GM21825 (cell line): Measurements from ENCODE around the gene RECK.
"Not testable (repeated sequence)": the region's sequence is repeated elsewhere in the genome, so short reads cannot be mapped to it uniquely, and the experiment has no call there.

Source experiments
- ATAC-seq: cut with Tn5 transposase; IDR thresholded peaks from one replicate; pipeline ENCODE4 v1.9.1; 2021; ENCODE audit warnings: mild to moderate bottlenecking, moderate library complexity; ENCODE audit not compliant: unreplicated experiment

RECK gene

DNA sequence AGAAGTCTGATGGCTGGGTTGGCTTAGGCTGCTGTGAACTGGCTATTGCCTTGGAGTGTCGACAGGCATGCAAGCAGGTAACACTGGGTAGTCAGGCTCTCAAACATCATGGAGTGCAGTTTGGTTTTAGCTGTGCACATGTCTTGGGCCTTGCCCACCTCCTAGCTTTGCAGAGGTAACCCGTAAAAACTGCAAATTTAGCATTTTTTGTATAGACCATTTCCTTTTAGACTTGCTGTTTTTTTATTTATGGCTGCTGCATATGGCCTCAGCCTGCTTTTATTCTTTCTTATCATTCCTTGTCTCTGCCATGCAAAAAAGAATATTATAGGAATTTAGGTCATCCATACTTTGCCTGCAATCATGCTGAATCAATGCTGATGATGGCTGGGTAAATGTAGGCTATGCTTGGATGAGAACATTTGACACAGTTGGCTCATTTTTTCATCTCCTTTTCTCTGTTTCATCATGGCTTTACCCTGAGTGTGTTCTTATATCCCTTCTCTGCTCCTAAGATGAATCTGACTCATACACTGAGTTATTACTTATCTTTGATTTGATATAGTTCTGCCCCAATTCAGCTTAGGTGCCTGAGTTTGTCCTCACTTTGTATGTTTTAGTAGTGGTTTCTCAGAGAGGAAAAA lies 27.2 kb downstream of the RECK start:
- ATAC-seq, result no peak

DNA sequence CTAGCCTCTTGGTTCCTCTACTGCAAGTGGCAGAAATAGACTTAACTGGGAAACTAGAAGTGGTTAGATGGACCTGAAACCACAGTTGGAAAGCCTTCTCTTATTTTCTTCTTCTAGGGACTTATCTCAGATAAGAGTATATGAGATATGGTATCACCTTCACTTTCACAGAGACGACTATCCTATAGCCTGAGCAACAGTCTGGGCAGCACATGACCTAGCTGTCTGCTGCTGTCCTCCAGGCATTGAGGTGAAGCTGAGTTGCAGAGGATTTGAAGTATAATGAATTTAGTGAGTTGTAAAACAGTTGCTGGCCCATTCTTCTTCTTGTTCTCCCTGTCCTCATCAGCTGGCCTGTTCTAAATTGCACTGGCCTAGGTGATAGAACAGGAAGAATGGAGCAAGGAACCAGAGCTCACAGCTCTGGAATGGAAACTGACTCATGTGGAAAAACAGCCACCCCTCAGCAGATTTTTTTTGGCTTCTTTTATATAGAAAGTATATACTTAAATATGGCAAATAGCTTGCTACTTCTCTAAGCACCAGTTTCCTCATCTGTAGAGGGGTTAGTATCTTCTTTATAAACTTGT lies 27.8 kb downstream of the RECK start:
- no peak for ATAC-seq

DNA sequence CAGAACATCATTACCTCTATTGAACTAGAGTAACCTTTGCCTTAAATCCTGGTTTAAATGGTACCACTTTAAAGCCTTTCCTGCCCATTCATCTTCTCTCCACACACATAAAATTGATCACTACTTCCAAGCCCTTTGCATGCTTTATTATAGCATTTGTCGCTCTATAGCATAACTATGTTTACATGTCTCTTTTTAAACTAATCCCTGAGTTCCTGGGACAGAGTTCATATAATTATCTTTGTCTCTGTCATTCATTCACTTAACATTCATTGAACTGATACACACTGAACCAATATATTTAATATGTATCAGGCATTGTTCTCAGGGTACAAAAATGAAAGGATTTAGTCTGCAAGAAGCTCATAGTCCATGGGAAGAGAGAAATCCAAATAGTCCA lies 37.3 kb downstream of the RECK start:
- no peak for ATAC-seq

DNA sequence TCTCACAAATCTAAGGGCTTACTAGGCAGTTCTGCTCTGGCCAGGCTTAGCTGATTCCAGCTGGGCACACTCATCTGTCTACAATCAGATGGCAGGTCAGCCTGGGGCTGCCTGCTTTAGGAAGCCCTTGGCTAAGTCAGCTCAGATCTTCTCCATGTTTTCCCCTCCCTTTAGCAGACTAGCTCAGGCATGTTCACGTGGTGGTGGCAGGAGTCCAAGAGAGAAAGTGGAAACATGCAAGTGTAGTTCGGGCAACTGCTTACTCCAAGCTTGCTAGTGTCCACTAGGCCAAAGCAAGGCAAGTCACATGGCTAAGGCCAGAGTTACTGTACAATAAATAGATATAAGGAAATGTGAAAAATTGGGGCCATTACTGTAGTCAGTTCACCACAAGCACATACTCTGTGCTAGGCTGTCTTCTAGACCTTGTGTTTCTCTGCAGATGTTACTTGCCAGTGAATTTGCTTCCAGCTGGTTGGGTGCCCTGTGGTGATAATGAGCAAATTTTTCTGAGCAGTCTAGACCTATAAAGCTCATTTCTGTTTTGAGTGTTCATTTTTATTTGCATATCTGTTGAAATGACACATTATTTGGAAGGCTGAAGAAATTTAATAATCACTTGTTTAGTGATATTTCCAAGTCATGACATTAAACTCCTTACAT lies 38.3 kb downstream of the RECK start:
- no peak for ATAC-seq

DNA sequence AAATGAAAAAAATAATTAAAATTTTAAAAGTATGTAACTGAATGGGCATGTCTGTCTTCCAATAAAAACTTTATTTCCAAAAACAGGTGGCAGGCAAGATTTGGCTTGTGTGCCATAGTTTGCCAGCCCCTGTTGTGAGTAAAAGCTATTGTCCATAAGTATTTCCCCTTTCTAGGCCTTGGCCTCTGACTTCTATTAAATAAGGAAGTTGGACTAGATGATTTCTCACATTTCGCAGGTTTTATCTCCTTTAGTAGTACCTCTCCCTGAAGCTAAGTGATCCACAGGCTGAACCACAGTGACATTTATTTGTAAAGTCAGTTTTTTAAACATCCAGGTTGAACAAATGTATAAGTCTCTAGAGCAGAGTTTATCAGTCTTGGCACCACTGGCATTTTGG lies 41.3 kb downstream of the RECK start:
- no peak for ATAC-seq

DNA sequence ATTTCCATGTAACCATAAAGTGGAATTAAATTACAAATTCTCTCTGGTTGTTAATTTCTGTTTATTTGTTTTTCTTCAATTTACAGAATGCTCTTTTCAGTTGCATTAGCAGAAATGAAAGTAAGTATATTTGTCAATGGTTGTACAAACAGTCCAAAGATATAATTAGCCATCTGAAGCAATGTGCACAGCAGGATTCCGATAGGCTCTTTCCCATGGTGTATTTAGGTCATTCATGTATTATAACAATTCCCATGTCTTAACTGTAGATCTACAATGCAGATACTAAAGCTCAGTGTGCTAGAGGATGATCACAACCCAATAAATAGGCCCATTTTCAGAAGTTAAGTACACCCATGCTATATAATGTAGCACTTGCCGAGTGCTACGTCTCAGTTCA lies 43.8 kb downstream of the RECK start:
- no peak for ATAC-seq

DNA sequence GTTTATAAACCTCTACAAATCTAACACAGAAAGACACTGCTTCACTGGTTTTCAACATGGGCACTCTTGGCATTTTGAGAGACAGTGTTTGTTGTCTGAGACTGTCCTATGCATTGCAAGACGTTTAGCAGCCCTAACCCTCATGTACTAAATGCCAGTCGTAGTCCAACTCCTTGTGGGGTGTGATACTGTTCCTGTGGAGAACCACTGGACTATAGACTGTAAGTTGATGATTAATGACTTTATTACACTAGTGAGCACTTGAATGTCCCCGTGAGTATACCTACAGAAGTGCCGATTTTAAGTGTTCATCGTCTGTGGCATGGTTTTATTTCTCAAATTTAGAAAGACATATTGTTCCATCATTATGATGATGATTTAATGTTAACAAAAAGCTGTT lies 46.2 kb downstream of the RECK start:
- no peak for ATAC-seq

DNA sequence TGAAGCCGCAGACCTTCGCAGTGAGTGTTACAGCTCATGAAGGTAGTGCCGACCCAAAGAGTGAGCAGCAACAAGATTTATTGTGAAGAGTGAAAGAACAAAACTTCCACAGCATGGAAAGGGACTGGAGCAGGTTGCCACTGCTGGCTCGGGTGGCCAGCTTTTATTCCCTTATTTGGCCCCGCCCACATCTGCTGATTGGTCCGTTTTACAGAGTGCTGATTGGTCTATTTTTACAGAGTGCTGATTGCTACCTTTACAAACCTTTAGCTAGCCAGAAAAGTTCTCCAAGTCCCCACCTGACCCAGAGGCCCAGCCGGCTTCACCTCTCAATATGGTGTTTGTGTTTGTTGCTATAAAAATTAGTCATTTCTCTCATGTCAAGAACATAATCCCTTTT lies 49.7 kb downstream of the RECK start:
- no peak for ATAC-seq

DNA sequence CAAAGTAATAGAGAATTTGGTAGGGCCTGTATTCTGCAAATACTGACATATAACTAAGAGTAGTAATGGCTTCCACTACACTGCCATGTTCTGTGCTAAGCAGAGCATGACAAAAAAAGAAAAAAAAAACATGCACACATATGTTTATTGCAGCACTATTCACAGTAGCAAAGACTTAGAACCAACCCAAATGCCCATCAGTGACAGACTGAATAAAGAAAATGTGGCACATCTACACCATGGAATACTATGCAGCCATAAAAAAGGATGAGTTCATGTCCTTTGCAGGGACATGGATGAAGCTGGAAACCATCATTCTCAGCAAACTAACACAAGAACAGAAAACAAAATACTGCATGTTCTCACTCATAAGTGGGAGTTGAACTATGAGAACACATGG lies 50.3 kb downstream of the RECK start:
- ATAC-seq, result not testable (repeated sequence)

DNA sequence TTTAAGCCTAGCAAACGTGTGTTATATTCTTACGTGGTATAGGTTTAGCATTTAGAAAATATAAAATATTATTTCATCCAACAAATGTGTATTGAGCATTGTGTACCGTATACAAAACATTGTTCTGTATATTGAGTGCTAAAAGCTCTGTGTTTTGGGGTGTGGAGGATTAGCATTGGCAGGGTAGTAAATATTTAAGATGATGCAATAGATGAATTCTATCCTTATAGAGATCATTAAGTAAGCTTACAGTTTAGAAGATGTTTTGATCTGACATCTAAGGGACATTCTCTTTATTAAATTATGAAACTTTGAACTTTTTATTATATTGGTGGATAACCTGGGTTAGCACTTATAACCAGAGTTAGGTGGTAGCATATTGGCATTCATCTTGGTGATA lies 51.3 kb downstream of the RECK start:
- no peak for ATAC-seq

DNA sequence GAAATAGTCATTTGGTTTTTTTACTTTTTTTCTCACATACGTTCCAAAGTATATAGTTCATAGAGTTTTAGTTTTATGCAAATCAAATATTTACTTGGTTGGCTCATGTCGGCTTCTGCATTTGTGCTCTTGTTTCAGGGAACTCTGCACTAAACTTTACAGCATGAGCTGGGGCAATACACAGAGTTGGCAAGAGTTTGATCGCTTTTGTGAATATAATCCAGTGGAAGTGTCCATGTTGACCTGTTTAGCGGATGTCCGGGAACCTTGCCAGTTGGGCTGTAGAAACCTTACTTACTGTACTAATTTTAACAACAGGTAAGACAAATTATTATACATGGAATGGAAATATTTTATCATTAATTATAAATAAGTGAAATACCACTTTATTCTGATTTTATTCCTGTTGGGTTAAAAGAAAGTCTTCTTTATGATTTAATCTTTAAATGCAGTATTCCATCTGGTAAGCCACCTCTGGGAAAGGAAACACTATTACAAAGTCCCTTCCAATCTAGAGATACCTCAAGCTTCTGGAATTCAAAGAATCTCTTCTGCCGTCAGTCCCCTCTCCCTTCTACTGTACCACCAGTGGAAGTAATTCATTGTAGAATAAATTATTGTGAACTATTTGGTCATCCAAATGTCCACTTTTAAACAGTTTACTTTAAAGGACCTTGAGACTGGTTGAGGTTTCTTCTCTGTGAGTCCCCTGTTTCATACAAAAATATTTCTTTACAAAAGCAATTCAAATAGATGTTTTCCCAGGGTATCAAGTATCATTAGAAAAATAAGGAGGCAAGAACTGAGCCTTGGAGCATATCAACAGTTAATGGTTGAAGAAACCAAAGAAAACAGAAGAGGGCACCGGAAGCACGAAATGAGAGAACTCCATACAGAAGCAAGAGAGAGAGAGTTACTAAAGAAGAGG lies 54.6 kb downstream of the RECK start:
- ATAC-seq, result no peak

DNA sequence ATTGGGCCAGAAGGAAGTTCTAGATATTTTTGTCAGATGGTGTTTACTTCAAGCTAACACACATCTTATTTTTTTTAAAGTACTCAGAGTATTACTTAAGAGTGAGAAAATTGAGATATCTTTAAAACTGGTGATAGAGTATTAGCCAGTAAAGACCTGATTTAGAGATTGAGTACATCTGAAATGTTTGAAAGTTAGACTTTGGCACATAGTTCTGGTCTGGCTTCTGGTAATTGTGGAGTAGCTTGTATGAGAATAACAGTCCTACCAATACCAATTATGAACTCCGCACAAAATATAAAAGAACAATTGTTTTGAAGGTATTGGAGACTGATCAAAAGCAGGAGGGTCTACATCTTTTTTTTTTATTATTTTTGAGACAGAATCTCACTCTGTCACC lies 55.3 kb downstream of the RECK start:
- no peak for ATAC-seq

DNA sequence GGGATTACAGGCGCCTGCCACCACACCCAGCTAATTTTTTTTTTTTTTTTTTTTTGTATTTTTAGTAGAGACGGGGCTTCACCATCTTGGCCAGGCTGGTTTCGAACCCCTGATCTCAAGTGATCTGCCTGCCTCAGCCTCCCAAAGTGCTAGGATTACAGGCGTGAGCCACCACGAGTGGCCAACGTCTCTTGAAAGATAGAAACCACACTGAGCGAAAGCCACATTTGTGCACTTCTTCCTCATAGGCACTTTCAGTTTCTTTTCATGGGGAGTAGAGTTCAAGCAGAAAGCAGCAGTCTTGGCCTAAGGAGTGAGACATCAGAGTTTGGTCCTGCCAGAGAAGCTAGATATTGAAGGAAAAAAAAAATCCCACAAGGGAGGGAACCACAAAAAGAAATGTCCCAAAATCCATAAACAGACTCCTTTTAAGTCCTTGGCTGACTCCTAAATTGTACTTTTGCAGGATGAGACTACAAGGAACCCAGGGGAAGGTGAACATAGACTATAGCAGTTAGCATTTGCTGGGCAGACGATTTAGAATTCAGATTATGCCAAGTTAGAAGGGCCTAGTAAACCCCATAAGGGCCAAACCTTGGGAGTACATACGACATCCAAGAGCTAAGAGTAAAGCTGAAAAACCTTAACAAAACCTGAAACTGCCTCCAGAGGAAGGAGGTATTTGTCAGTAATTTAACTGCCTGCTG lies 55.9 kb downstream of the RECK start:
- peak; percentile 92 for ATAC-seq

DNA sequence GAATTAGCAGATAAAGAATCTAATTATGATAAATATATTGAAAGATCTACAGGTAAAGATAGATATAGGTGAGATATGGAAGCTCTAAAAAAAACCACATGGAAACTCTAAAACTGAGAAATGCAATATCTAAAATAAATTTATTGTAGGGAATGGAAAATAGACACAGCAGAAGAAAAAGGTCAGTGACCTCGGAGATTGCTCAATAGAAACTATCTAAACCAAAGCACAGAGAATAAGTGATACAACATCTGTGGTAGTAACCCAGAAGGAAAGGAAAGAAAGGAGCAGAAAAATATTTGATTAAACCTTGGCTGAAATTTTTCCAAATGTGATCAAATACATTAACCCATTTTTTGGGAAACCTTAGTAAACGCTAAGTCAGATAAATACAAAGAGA lies 56.7 kb downstream of the RECK start:
- ATAC-seq, result no peak

DNA sequence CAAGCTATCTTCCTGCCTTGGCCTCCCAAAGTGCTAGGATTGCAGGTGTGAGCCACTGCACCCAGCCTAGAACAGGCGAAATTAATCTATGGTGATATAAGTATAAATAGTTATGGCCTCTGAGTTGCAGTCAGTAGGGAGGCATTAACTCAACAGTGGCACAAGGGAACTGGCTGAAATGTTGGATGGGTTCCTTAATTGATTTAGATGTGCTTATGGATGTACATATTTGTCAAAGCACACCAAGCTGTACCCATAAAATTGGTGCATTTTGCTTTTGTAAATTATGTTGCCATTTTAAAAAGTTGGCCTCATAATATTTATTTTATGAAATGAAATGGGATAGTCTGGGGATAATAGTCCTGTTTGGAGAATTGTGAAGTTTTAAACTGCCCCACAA lies 63.0 kb downstream of the RECK start:
- no peak for ATAC-seq

DNA sequence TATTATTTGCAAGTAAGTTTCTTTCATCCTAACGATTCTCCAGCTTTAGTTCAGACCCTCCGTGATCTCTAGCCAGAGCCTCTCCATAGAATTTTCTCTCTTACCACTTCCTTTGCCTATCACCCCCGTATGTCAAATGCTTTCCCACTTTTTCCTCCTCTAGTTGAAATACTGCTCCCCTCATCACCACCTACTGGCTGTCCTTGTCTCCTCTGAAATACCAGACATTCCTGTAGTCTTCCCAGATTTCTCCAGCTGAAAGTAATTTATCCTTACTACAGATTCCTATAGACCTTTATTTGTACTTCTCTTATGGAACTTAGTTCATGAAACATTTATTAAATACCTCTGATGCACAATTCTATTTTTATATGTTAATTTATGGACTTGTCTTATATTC lies 63.8 kb downstream of the RECK start:
- no peak for ATAC-seq

DNA sequence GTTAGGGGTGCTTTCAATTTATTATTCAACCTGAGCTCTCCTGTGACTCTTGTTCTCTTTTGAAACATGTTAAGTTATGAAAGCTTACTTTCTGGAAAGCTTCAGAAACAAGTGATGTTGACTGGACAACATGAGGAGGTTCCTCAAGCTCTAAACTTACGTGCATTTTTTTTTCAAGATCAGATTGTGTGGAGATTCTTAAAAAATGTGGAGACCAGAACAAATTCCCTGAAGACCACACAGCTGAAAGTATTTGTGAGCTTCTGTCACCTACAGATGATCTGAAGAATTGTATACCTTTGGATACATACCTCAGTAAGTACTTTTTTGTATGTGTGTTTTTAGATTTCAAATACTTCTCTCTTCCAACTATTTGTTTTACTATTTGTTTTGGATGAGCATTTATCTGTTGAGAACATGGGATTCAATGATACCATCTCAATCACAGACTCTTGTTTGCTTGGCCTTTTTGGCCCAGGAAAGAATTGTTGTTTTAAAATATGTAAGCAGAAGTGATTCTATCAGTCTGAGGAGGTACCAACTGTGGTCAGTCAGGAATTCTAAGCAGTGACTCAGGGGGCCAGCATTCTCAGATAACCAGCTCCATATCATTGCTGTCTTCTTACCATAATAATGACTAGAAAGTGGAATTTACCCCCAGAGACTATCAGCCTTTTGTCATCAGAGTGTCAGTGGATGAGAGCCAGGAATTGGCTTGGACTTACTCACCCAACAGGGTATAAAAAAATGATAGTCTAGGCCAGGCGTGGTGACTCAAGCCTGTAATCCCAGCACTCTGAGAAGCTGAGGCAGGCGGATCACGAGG lies 65.4 kb downstream of the RECK start:
- no peak for ATAC-seq

DNA sequence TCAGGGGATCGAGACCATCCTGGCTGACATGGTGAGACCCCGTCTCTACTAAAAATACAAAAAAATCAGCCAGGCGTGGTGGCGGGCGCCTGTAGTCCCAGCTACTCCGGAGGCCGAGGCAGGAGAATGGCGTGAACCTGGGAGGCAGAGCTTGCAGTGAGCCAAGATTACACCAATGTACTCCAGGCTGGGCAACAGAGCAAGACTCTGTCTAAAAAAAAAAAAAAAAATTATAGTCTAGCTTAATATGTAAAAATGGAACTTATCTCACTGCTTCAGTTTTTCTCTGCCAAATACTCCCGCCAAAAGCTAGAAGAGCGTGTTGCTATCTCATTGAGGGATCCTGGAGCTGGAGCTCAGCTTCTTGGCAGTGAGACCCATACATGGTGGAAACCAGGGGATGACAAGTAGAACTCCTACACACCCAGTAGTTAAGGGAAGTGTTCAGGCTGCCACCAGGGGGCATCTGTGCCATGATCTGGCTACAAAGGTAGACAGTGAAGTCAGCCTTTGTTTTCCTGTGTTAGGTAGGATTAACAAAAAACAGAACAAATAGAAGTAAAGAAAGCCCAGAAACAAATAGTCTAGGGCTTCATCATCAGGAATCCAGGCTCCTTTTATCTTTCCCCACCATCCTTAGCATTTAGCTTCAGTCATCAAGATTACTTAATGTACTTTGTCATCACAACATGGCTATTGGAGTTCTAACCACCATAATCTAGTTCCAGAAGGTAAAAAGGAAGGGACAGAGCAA lies 66.2 kb downstream of the RECK start:
- ATAC-seq, result no peak

DNA sequence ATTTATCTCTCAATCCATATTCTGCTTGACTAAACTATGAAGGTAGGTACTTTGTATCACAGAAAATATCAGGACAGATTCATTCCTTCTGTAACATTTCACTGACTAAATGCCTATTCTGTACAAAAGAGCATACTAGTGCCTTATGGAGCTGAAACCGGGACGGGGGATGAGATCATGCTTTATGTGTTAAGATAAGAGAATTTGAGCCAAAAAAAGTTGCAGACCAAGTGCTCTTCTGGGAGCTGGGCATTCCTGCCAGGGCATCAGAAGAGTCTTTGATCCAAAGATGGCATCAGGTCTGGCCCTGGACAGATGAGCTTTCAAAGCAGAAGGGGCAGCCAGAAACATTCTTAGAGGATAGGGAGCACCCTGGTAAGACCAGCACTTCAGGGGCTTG lies 72.4 kb downstream of the RECK start:
- ATAC-seq, result no peak
